ENCODE results near the gene MCTP1. TPM values are rescaled to one million over a fixed set of nuclear protein-coding genes. Genes with fewer than 3 reads are reported as not detected.

Gene MCTP1
- total RNA-seq, 1 experiment from 2014 or later: 0.44 TPM

DNA sequence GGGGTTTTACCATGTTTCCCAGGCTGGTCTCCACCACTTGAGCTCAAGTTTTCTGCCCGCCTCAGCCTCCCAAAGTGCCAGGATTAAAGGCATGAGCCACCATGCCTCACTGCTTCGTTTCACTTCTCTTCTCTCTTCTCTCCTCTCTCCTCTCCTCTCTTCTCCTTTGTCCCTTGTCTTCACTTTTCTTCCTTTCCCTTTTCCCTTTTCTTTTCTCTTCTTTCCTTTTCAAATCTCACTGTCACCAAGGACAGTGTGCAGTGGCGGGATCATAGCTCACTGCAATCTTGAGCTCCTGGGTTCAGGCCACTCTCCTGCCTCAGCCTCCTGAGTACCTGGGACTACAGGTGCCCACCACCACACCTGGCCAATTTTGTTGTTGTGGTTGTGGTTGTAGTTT is 617.0 kb downstream of the MCTP1 start:
- no peak for ATAC-seq
- Histone ChIP-seq H3K4me3 (replicated peaks in 1 of 2; ENCODE audit: low read depth in 1 of 2, low read length in 2 of 2) (no peak overlapping the region), H3K4me2 (ENCODE audit: low read length) (no peak overlapping the region), H3K27ac (ENCODE audit: low read depth, low read length) (no peak overlapping the region), H3K4me1 (ENCODE audit: control insufficient read depth in 1 of 2, insufficient read depth in 2 of 2, low read length in 2 of 2) (no peaks in the 10 kb centered on the region), H2AFZ (ENCODE audit: low read depth, low read length, poor library complexity, severe bottlenecking) (no peak overlapping the region), H3K9me2 (ENCODE audit: insufficient read depth) (no peaks in the 10 kb centered on the region), H3K9me3 (ENCODE audit: control insufficient read depth in 1 of 2, insufficient read depth in 1 of 2, low read depth in 1 of 2, low read length in 2 of 2) (no peaks in the 10 kb centered on the region), H3K36me3 (ENCODE audit: control insufficient read depth in 1 of 2, insufficient read depth in 2 of 2, low read length in 2 of 2) (peaks cover 6 to 10% of the 10 kb centered on the region in 2 experiments; a peak in 2 of 4 replicates), H3K27me3 (ENCODE audit: insufficient read depth, low read length) (no peaks in the 10 kb centered on the region), H3K79me2 (ENCODE audit: insufficient read depth, low read length) (no peaks in the 10 kb centered on the region), H3K9ac (ENCODE audit: low read length) (no peak overlapping the region), H4K20me1 (ENCODE audit: insufficient read depth) (no peaks in the 10 kb centered on the region)
- ChIA-PET CTCF (no interaction called here), RAD21 (ENCODE audit: low non-redundant PET in 1 of 2, low total read pairs in 2 of 2, uncharacterized antibody in 2 of 2, unreplicated experiment in 2 of 2) (no interaction called here), POLR2A (no interaction called here)
- intact Hi-C loops (cut with micrococcal nuclease): no loop called here
- DNase-seq (ENCODE audit: low read depth, low spot score): no peak
- no peak for TF ChIP-seq SP1 (IDR thresholded peaks at IDR 0.05; ENCODE audit: low read depth)
- no peak for TF ChIP-seq EGR1 (IDR thresholded peaks at IDR 0.05; ENCODE audit: low read depth)
- TF ChIP-seq EZH2 (IDR thresholded peaks at IDR 0.05): no peak
- TF ChIP-seq POLR2AphosphoS5 (IDR thresholded peaks at IDR 0.05; ENCODE audit: low read depth, low read length): no peak
- TF ChIP-seq YY1 (IDR thresholded peaks at IDR 0.05; ENCODE audit: extremely low read depth, insufficient replicate concordance, low read depth, low read length): no peak
- no peak for TF ChIP-seq SRF (IDR thresholded peaks at IDR 0.05; ENCODE audit: low read depth)
- no peak for TF ChIP-seq EZH2phosphoT487 (IDR thresholded peaks at IDR 0.05; ENCODE audit: borderline replicate concordance)
- no peak for TF ChIP-seq RAD21 (IDR thresholded peaks at IDR 0.05; ENCODE audit: low read depth)
- no peak for TF ChIP-seq CEBPB (IDR thresholded peaks at IDR 0.05; ENCODE audit: low read depth)
- TF ChIP-seq, protein P1, sequence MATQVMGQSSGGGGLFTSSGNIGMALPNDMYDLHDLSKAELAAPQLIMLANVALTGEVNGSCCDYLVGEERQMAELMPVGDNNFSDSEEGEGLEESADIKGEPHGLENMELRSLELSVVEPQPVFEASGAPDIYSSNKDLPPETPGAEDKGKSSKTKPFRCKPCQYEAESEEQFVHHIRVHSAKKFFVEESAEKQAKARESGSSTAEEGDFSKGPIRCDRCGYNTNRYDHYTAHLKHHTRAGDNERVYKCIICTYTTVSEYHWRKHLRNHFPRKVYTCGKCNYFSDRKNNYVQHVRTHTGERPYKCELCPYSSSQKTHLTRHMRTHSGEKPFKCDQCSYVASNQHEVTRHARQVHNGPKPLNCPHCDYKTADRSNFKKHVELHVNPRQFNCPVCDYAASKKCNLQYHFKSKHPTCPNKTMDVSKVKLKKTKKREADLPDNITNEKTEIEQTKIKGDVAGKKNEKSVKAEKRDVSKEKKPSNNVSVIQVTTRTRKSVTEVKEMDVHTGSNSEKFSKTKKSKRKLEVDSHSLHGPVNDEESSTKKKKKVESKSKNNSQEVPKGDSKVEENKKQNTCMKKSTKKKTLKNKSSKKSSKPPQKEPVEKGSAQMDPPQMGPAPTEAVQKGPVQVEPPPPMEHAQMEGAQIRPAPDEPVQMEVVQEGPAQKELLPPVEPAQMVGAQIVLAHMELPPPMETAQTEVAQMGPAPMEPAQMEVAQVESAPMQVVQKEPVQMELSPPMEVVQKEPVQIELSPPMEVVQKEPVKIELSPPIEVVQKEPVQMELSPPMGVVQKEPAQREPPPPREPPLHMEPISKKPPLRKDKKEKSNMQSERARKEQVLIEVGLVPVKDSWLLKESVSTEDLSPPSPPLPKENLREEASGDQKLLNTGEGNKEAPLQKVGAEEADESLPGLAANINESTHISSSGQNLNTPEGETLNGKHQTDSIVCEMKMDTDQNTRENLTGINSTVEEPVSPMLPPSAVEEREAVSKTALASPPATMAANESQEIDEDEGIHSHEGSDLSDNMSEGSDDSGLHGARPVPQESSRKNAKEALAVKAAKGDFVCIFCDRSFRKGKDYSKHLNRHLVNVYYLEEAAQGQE (IDR thresholded peaks at IDR 0.05; ENCODE audit: low read depth): no peak
- TF ChIP-seq, protein P2, sequence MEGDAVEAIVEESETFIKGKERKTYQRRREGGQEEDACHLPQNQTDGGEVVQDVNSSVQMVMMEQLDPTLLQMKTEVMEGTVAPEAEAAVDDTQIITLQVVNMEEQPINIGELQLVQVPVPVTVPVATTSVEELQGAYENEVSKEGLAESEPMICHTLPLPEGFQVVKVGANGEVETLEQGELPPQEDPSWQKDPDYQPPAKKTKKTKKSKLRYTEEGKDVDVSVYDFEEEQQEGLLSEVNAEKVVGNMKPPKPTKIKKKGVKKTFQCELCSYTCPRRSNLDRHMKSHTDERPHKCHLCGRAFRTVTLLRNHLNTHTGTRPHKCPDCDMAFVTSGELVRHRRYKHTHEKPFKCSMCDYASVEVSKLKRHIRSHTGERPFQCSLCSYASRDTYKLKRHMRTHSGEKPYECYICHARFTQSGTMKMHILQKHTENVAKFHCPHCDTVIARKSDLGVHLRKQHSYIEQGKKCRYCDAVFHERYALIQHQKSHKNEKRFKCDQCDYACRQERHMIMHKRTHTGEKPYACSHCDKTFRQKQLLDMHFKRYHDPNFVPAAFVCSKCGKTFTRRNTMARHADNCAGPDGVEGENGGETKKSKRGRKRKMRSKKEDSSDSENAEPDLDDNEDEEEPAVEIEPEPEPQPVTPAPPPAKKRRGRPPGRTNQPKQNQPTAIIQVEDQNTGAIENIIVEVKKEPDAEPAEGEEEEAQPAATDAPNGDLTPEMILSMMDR (IDR thresholded peaks at IDR 0.05 in 2 of 3, conservative IDR thresholded peaks at IDR 0.05 in 1 of 3; ENCODE audit: borderline replicate concordance in 1 of 3, insufficient read depth in 1 of 3, low read depth in 2 of 3, low read length in 2 of 3): no peak
- TF ChIP-seq, protein P3, sequence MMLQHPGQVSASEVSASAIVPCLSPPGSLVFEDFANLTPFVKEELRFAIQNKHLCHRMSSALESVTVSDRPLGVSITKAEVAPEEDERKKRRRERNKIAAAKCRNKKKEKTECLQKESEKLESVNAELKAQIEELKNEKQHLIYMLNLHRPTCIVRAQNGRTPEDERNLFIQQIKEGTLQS (IDR thresholded peaks at IDR 0.05): no peak
- TF ChIP-seq ELF1 (IDR thresholded peaks at IDR 0.05; ENCODE audit: borderline replicate concordance, low read depth): no peak
- TF ChIP-seq POLR2A (IDR thresholded peaks at IDR 0.05; ENCODE audit: borderline replicate concordance, extremely low read depth, insufficient read depth, insufficient read length): no peak
- BruUV-seq (replicated peaks): no TSS peak

Data from HCT116 (cell line).